Measurements from ENCODE around the gene RPL32.

- TF ChIP-seq, protein P1, sequence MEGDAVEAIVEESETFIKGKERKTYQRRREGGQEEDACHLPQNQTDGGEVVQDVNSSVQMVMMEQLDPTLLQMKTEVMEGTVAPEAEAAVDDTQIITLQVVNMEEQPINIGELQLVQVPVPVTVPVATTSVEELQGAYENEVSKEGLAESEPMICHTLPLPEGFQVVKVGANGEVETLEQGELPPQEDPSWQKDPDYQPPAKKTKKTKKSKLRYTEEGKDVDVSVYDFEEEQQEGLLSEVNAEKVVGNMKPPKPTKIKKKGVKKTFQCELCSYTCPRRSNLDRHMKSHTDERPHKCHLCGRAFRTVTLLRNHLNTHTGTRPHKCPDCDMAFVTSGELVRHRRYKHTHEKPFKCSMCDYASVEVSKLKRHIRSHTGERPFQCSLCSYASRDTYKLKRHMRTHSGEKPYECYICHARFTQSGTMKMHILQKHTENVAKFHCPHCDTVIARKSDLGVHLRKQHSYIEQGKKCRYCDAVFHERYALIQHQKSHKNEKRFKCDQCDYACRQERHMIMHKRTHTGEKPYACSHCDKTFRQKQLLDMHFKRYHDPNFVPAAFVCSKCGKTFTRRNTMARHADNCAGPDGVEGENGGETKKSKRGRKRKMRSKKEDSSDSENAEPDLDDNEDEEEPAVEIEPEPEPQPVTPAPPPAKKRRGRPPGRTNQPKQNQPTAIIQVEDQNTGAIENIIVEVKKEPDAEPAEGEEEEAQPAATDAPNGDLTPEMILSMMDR (IDR thresholded peaks at IDR 0.05): no peak
- TF ChIP-seq POLR2A (IDR thresholded peaks at IDR 0.05): no peak
- TF ChIP-seq POLR2AphosphoS5 (IDR thresholded peaks at IDR 0.05): no peak
These were observed 695 bp downstream of the RPL32 start for GRCh38 chr3:12840591-12841148.

Measured in sigmoid colon (tissue), 4 donors.